ENCODE results near the gene XRN1.

GRCh38 chr3:142484912-142485435 lies 37.1 kb upstream of the XRN1 start:
- TF ChIP-seq, protein P1, sequence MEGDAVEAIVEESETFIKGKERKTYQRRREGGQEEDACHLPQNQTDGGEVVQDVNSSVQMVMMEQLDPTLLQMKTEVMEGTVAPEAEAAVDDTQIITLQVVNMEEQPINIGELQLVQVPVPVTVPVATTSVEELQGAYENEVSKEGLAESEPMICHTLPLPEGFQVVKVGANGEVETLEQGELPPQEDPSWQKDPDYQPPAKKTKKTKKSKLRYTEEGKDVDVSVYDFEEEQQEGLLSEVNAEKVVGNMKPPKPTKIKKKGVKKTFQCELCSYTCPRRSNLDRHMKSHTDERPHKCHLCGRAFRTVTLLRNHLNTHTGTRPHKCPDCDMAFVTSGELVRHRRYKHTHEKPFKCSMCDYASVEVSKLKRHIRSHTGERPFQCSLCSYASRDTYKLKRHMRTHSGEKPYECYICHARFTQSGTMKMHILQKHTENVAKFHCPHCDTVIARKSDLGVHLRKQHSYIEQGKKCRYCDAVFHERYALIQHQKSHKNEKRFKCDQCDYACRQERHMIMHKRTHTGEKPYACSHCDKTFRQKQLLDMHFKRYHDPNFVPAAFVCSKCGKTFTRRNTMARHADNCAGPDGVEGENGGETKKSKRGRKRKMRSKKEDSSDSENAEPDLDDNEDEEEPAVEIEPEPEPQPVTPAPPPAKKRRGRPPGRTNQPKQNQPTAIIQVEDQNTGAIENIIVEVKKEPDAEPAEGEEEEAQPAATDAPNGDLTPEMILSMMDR (IDR thresholded peaks at IDR 0.05; ENCODE audit: insufficient read depth, low read length): no peak
- TF ChIP-seq GABPA (IDR thresholded peaks at IDR 0.05; ENCODE audit: low read depth) (no peak), REST (IDR thresholded peaks at IDR 0.05; ENCODE audit: insufficient replicate concordance, low read depth) (no peak), POLR2AphosphoS5 (IDR thresholded peaks at IDR 0.05; ENCODE audit: low read depth) (no peak)

Measured in HL-60 (cell line).